OCI-LY7 (cell line): Measurements from ENCODE around the gene TMEM259.

Source experiments
- EZH2phosphoT487 ChIP-seq: fragments of 200-600 bp; sonication (generic); IDR thresholded peaks from 2 replicates; pipeline ENCODE4 v1.6.1; 2018; ENCODE audit warnings: low read depth, borderline replicate concordance, mild to moderate bottlenecking, mixed run types, antibody characterized with exemption, low read length, moderate library complexity, mixed read lengths
- TF ChIP-seq, protein P1 (sequence below): fragments of 200-600 bp; sonication (generic); conservative IDR thresholded peaks from 2 replicates; pipeline ENCODE4 v1.5.1; 2014; ENCODE audit warnings: mild to moderate bottlenecking, antibody characterized with exemption, low read length, moderate library complexity, mixed read lengths

DNA sequence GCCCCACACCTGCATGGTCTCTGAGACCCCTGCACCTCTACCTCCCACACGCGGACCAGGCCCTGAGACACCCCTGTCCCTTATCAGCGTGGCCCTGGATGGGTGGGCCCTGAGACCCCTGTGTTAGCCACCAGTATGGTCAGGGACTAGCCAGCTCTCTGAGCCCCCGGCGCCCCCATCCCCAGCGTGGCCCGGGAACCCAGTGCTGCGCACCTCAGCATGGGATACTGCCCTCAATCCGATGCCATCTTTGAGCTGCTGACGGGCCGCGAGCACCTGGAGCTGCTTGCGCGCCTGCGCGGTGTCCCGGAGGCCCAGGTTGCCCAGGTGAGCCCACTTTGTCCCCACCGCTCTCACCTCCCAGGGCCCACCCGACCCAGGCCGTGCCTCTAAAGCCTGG is 41.1 kb upstream of the TMEM259 start:
- TF ChIP-seq, protein P1, sequence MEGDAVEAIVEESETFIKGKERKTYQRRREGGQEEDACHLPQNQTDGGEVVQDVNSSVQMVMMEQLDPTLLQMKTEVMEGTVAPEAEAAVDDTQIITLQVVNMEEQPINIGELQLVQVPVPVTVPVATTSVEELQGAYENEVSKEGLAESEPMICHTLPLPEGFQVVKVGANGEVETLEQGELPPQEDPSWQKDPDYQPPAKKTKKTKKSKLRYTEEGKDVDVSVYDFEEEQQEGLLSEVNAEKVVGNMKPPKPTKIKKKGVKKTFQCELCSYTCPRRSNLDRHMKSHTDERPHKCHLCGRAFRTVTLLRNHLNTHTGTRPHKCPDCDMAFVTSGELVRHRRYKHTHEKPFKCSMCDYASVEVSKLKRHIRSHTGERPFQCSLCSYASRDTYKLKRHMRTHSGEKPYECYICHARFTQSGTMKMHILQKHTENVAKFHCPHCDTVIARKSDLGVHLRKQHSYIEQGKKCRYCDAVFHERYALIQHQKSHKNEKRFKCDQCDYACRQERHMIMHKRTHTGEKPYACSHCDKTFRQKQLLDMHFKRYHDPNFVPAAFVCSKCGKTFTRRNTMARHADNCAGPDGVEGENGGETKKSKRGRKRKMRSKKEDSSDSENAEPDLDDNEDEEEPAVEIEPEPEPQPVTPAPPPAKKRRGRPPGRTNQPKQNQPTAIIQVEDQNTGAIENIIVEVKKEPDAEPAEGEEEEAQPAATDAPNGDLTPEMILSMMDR, result no peak
- TF ChIP-seq EZH2phosphoT487, result no peak
